Measurements from ENCODE around the gene NOP9. TPM values are rescaled to one million over a fixed set of nuclear protein-coding genes. Genes with fewer than 3 reads are reported as not detected.

Gene NOP9
- total RNA-seq, 2 experiments from 2014 or later, result 25.9 to 27.5 TPM

- no peak for ATAC-seq (ENCODE audit: poor library complexity)
- TF ChIP-seq CTCF (IDR thresholded peaks at IDR 0.05), result no peak
- Mint-ChIP-seq H3K36me3 (ENCODE audit: low read depth) (peaks cover 56% of the 10 kb centered on the region), H3K4me1 (ENCODE audit: low read depth) (no peaks in the 10 kb centered on the region), H3K27ac (no peak overlapping the region), H3K4me3 (no peak overlapping the region), H3K9me3 (no peaks in the 10 kb centered on the region), H3K27me3 (no peaks in the 10 kb centered on the region)
- DNase-seq, result no peak
- peaks cover 27% of the 10 kb centered on the region for H3K36me3 ChIP-seq (ENCODE audit: insufficient read depth, low read length)
- ChIA-PET CTCF (no interaction called here), POLR2A (interaction anchor here (0.7 kb wide), 1 partner anchor 17 kb away, joined by 3 read pairs; the partner anchor contains the start of gene TINF2)
- H3K27me3 ChIP-seq (ENCODE audit: control insufficient read depth in 1 of 2, insufficient read depth in 2 of 2, low read length in 2 of 2), result no peaks in the 10 kb centered on the region
- no peaks in the 10 kb centered on the region for H3K9me3 ChIP-seq (ENCODE audit: control insufficient read depth in 1 of 2, insufficient read depth in 1 of 2, low read length in 2 of 2)
- no peak overlapping the region for H3K27ac ChIP-seq (ENCODE audit: low read depth in 1 of 2, low read length in 2 of 2)
- H3K4me1 ChIP-seq (ENCODE audit: insufficient read depth, low read length), result no peaks in the 10 kb centered on the region
- no peak overlapping the region for H3K4me3 ChIP-seq (ENCODE audit: low read length)
- intact Hi-C loops (cut with DNase I, micrococcal nuclease), result no loop called here
Measured at GRCh38 chr14:24259282-24260025, 40.2 kb upstream of the NOP9 start.

DNA sequence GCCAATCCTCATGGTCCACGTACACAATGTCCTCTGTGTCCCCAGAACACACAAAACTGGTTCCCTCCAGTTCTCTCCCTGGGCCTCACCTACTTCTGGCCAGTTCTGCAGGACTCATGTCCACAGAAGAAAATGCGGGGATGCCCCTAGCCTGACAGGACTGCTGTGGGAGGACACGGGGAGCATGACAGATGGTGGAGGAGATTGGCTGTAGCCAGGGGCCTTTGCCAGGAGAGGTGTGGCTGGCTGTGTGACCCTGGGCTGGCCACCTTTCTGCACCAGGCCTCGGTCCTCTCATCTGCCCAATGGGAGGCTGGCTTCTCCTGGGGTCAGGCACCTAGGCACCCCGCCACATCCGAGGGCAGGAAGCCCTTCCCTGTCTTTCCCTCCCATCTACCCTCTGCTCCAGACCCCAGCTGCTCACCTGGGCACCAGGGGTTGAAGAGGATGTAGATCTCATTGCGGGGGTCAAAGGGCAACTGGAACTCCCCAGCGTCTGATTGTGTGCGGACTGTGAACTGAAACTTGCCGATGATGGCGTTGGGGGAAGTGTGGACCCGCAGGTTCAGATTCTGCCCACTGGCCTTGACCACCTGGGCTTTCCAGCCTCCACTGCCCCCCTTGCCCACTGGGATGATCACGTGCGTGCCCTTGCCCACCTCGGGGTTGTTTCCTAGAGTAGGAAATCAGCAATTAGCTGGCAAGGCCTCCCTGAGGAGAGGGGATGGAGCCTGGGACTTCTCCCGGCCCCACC, 39.4 kb upstream of the NOP9 start:
- no peak for DNase-seq
- no peaks in the 10 kb centered on the region for H3K4me1 Mint-ChIP-seq (ENCODE audit: low read depth)

GRCh38 chr14:24260780-24261157, 38.9 kb upstream of the NOP9 start:
- H3K4me1 Mint-ChIP-seq (ENCODE audit: low read depth), result no peaks in the 10 kb centered on the region
- Histone ChIP-seq H3K36me3 (ENCODE audit: insufficient read depth, low read length) (peaks cover 28% of the 10 kb centered on the region), H3K9me3 (ENCODE audit: control insufficient read depth in 1 of 2, insufficient read depth in 1 of 2, low read length in 2 of 2) (no peaks in the 10 kb centered on the region), H3K4me1 (ENCODE audit: insufficient read depth, low read length) (no peaks in the 10 kb centered on the region), H3K27me3 (ENCODE audit: control insufficient read depth in 1 of 2, insufficient read depth in 2 of 2, low read length in 2 of 2) (no peaks in the 10 kb centered on the region), H3K4me3 (ENCODE audit: low read length) (no peak overlapping the region), H3K27ac (ENCODE audit: low read depth in 1 of 2, low read length in 2 of 2) (no peak overlapping the region)
- peaks cover 58% of the 10 kb centered on the region for H3K36me3 Mint-ChIP-seq (ENCODE audit: low read depth)
- POLR2A ChIA-PET, result no interaction called here
- H3K27me3 Mint-ChIP-seq, result no peaks in the 10 kb centered on the region
- H3K4me3 Mint-ChIP-seq, result no peak overlapping the region
- H3K27ac Mint-ChIP-seq, result no peak overlapping the region
- TF ChIP-seq CTCF (IDR thresholded peaks at IDR 0.05), result no peak
- intact Hi-C loops (cut with DNase I, micrococcal nuclease), result no loop called here
- DNase-seq, result no peak
- CTCF ChIA-PET, result no interaction called here
- ATAC-seq (ENCODE audit: poor library complexity), result no peak
- no peaks in the 10 kb centered on the region for H3K9me3 Mint-ChIP-seq

More for the DNA sequence above, 39.4 kb upstream of the NOP9 start:
- no peaks in the 10 kb centered on the region for H3K9me3 ChIP-seq (ENCODE audit: control insufficient read depth in 1 of 2, insufficient read depth in 1 of 2, low read length in 2 of 2)
- peaks cover 59% of the 10 kb centered on the region for H3K36me3 Mint-ChIP-seq (ENCODE audit: low read depth)
- CTCF ChIA-PET, result no interaction called here
- H3K27ac Mint-ChIP-seq, result no peak overlapping the region
- POLR2A ChIA-PET, result no interaction called here
- H3K9me3 Mint-ChIP-seq, result no peaks in the 10 kb centered on the region
- H3K4me3 Mint-ChIP-seq, result no peak overlapping the region
- no peaks in the 10 kb centered on the region for H3K27me3 ChIP-seq (ENCODE audit: control insufficient read depth in 1 of 2, insufficient read depth in 2 of 2, low read length in 2 of 2)
- no peaks in the 10 kb centered on the region for H3K4me1 ChIP-seq (ENCODE audit: insufficient read depth, low read length)
- intact Hi-C loops (cut with DNase I, micrococcal nuclease), result no loop called here
- H3K27ac ChIP-seq (ENCODE audit: low read depth in 1 of 2, low read length in 2 of 2), result no peak overlapping the region
- ATAC-seq (ENCODE audit: poor library complexity), result no peak
- no peak overlapping the region for H3K4me3 ChIP-seq (ENCODE audit: low read length)
- peaks cover 28% of the 10 kb centered on the region for H3K36me3 ChIP-seq (ENCODE audit: insufficient read depth, low read length)
- TF ChIP-seq CTCF (IDR thresholded peaks at IDR 0.05), result no peak
- H3K27me3 Mint-ChIP-seq, result no peaks in the 10 kb centered on the region
